H1 (cell line): ENCODE measurements around the gene SARNP. TPM values are rescaled to one million over a fixed set of nuclear protein-coding genes. Genes with fewer than 3 reads are reported as not detected.
A peak's percentile ranks its signal among the peaks of the same experiment; 100 is the strongest.

Source experiments
- CTCF ChIA-PET: fragments of 300-600 bp; sonication (Branson Sonifier 250); formaldehyde crosslinking; loops from one replicate; lab custom pipeline; 2021; ENCODE audit not compliant: partially characterized antibody; lab: Charles Lee
- POLR2A ChIA-PET: fragments of 300-600 bp; sonication (Branson Sonifier 250); formaldehyde crosslinking; loops from one replicate; lab custom pipeline; 2021; ENCODE audit warnings: inconsistent platforms; ENCODE audit not compliant: partially characterized antibody; lab: Charles Lee
- DNase-seq, 2 experiments: peaks; one replicate each; pipeline versions ENCODE4 v3.0.0 to v3.0.0-alpha.2; 2010 to 2022; ENCODE audit warnings: low spot score in 2 of 2, low read depth in 1 of 2, mixed read lengths in 1 of 2
- FAIRE-seq: peaks from 2 replicates; lab custom pipeline; 2011; peaks lifted over from hg19 to GRCh38; lab: Jason Lieb, UNC
- H2AFZ ChIP-seq: 2 replicates; pipeline ENCODE4 v1.8.1; 2012; ENCODE audit warnings: low read length, inconsistent platforms
- H2AK5ac ChIP-seq: 2 replicates; pipeline ENCODE4 v1.6.1; 2013; ENCODE audit warnings: low read depth, low read length
- H2BK120ac ChIP-seq: replicated peaks from 2 replicates; pipeline ENCODE3; 2013; ENCODE audit warnings: low read depth, low read length, inconsistent platforms
- H2BK12ac ChIP-seq: 2 replicates; pipeline ENCODE4 v1.6.1; 2013; ENCODE audit warnings: low read depth, low read length
- H2BK15ac ChIP-seq: 2 replicates; pipeline ENCODE4 v1.6.1; 2013; ENCODE audit warnings: low read length
- H2BK20ac ChIP-seq: 2 replicates; pipeline ENCODE4 v1.6.1; 2013; ENCODE audit warnings: low read length
- H2BK5ac ChIP-seq: 2 replicates; pipeline ENCODE4 v1.6.1; 2013; ENCODE audit warnings: low read depth, low read length
- H3K14ac ChIP-seq: 2 replicates; pipeline ENCODE4 v1.6.1; 2013; ENCODE audit warnings: inconsistent platforms; ENCODE audit not compliant: insufficient read length
- H3K18ac ChIP-seq: 2 replicates; pipeline ENCODE4 v1.6.1; 2013; ENCODE audit warnings: low read length; ENCODE audit errors: extremely low read depth
- H3K23ac ChIP-seq: 2 replicates; pipeline ENCODE4 v1.6.1; 2013; ENCODE audit warnings: inconsistent platforms; ENCODE audit not compliant: insufficient read length
- H3K23me2 ChIP-seq: 2 replicates; pipeline ENCODE4 v1.6.1; 2013; ENCODE audit warnings: low read depth, low read length
- H3K27ac ChIP-seq: 2 replicates; pipeline ENCODE4 v1.6.1; 2011; ENCODE audit warnings: low read depth, low read length, inconsistent platforms
- H3K27me3 ChIP-seq, 4 experiments: replicated peaks in 1 of 4; 1 replicate in 1 of 4; 2 replicates in 3 of 4; pipeline versions ENCODE4 v1.6.1 to v1.8.1; 2011 to 2013; ENCODE audit warnings: low read length in 3 of 4, mild to moderate bottlenecking in 3 of 4, inconsistent platforms in 2 of 4, mixed read lengths in 2 of 4, moderate library complexity in 1 of 4; ENCODE audit not compliant: control insufficient read depth in 3 of 4, insufficient read depth in 3 of 4; ENCODE audit errors: extremely low read depth in 1 of 4
- H3K36me3 ChIP-seq, 4 experiments: 2 replicates each; pipeline versions ENCODE4 v1.6.1 to v1.8.1; 2011 to 2013; ENCODE audit warnings: mild to moderate bottlenecking in 4 of 4, low read length in 3 of 4, moderate library complexity in 2 of 4, control low read depth in 1 of 4, inconsistent platforms in 1 of 4; ENCODE audit not compliant: insufficient read depth in 4 of 4, control insufficient read depth in 2 of 4
- H3K4ac ChIP-seq: replicated peaks from 2 replicates; pipeline ENCODE3; 2013; ENCODE audit warnings: low read length, low read depth, mixed read lengths, inconsistent platforms; ENCODE audit not compliant: insufficient read length
- H3K4me1 ChIP-seq, 4 experiments: replicated peaks in 1 of 4; 1 replicate in 1 of 4; 2 replicates in 3 of 4; pipeline versions ENCODE4 v1.6.1 to v1.8.1; 2011 to 2013; ENCODE audit warnings: low read length in 3 of 4, inconsistent platforms in 2 of 4, mixed read lengths in 1 of 4; ENCODE audit not compliant: insufficient read depth in 4 of 4, control insufficient read depth in 3 of 4
- H3K4me2 ChIP-seq, 2 experiments: 2 replicates each; pipeline versions ENCODE4 v1.6.1 to v1.8.1; 2011 to 2013; ENCODE audit warnings: low read depth in 2 of 2, low read length in 2 of 2, control low read depth in 1 of 2, inconsistent platforms in 1 of 2, mild to moderate bottlenecking in 1 of 2; ENCODE audit not compliant: insufficient read depth in 1 of 2
- H3K4me3 ChIP-seq, 4 experiments: fragments of 200-600, 300-600 bp in 1 of 4; sonication (generic), shearing (Covaris generic), sonication (Bioruptor Twin) in 1 of 4; 2 replicates each; pipeline versions ENCODE4 v1.5.1 to v1.8.1; 2011 to 2016; ENCODE audit warnings: low read length in 4 of 4, low read depth in 3 of 4, control low read depth in 2 of 4, inconsistent platforms in 2 of 4, mild to moderate bottlenecking in 2 of 4, mixed read lengths in 1 of 4, moderate library complexity in 1 of 4; ENCODE audit not compliant: insufficient read depth in 2 of 4; ENCODE audit errors: extremely low read depth in 1 of 4
- H3K56ac ChIP-seq: replicated peaks from 2 replicates; pipeline ENCODE3; 2013; ENCODE audit warnings: low read depth, mild to moderate bottlenecking, mixed read lengths, low read length, inconsistent platforms; ENCODE audit not compliant: insufficient read length
- H3K79me1 ChIP-seq: 2 replicates; pipeline ENCODE4 v1.6.1; 2013; ENCODE audit warnings: low read depth, low read length, control low read depth
- H3K79me2 ChIP-seq, 2 experiments: 2 replicates each; pipeline versions ENCODE4 v1.6.1 to v1.8.1; 2012 to 2013; ENCODE audit warnings: low read length in 2 of 2, mild to moderate bottlenecking in 2 of 2, inconsistent platforms in 1 of 2; ENCODE audit not compliant: insufficient read depth in 2 of 2, control insufficient read depth in 1 of 2
- H3K9ac ChIP-seq, 4 experiments: replicated peaks in 1 of 4; 1 replicate in 1 of 4; 2 replicates in 3 of 4; pipeline versions ENCODE4 v1.6.1 to v1.8.1; 2011 to 2013; ENCODE audit warnings: low read depth in 3 of 4, low read length in 3 of 4, control low read depth in 2 of 4, mild to moderate bottlenecking in 2 of 4, moderate library complexity in 2 of 4, inconsistent platforms in 1 of 4; ENCODE audit errors: extremely low read depth in 1 of 4
- H3K9me3 ChIP-seq, 2 experiments: 2 replicates each; pipeline versions ENCODE4 v1.6.1 to v1.8.1; 2012 to 2013; ENCODE audit warnings: mild to moderate bottlenecking in 2 of 2, moderate library complexity in 2 of 2, control low read depth in 1 of 2, inconsistent platforms in 1 of 2, low read depth in 1 of 2, low read length in 1 of 2, mixed read lengths in 1 of 2; ENCODE audit not compliant: insufficient read depth in 2 of 2
- H4K20me1 ChIP-seq, 2 experiments: replicated peaks in 1 of 2; 2 replicates each; pipeline versions ENCODE3 to v1.8.1; 2011 to 2013; ENCODE audit warnings: inconsistent platforms in 2 of 2, low read length in 2 of 2, mild to moderate bottlenecking in 1 of 2; ENCODE audit not compliant: insufficient read depth in 2 of 2, control insufficient read depth in 1 of 2
- H4K5ac ChIP-seq: 2 replicates; pipeline ENCODE4 v1.6.1; 2013; ENCODE audit warnings: low read length, low read depth, mixed read lengths, inconsistent platforms; ENCODE audit not compliant: insufficient read length
- H4K8ac ChIP-seq: 2 replicates; pipeline ENCODE4 v1.8.0; 2013; ENCODE audit warnings: mild to moderate bottlenecking, moderate library complexity, low read length, inconsistent platforms; ENCODE audit not compliant: insufficient read depth; ENCODE audit errors: extremely low read depth
- H4K91ac ChIP-seq: replicated peaks from 2 replicates; pipeline ENCODE3; 2013; ENCODE audit warnings: low read length, mixed read lengths, inconsistent platforms; ENCODE audit not compliant: insufficient read length
- CEBPB ChIP-seq: IDR thresholded peaks from 2 replicates; pipeline ENCODE4 v1.6.1; 2012; ENCODE audit warnings: low read depth, low read length
- CHD1 ChIP-seq: IDR thresholded peaks from 2 replicates; pipeline ENCODE4 v1.6.1; 2012; ENCODE audit warnings: low read depth, low read length, improper control_type of control experiment
- NRF1 ChIP-seq: IDR thresholded peaks from 2 replicates; pipeline ENCODE4 v1.6.1; 2011; ENCODE audit warnings: mild to moderate bottlenecking, low read depth, low read length, improper control_type of control experiment
- SIN3A ChIP-seq, 2 experiments: IDR thresholded peaks in 1 of 2; conservative IDR thresholded peaks in 1 of 2; 2 replicates each; pipeline ENCODE4 v1.6.1; 2011 to 2012; ENCODE audit warnings: low read length in 2 of 2, improper control_type of control experiment in 1 of 2, low read depth in 1 of 2, mild to moderate bottlenecking in 1 of 2
- SIRT6 ChIP-seq: IDR thresholded peaks from one replicate; pipeline ENCODE4 v1.7.1; 2012; ENCODE audit warnings: low read length, inconsistent platforms
- SP1 ChIP-seq: IDR thresholded peaks from 2 replicates; pipeline ENCODE4 v1.6.1; 2011; ENCODE audit warnings: low read depth, low read length
- TCF12 ChIP-seq: IDR thresholded peaks from 2 replicates; pipeline ENCODE4 v1.6.1; 2011; ENCODE audit warnings: low read depth, mild to moderate bottlenecking, low read length
- TEAD4 ChIP-seq: IDR thresholded peaks from 2 replicates; pipeline ENCODE4 v1.6.1; 2012; ENCODE audit warnings: low read depth, low read length, inconsistent platforms, mixed read lengths
- WGBS, 2 experiments: shearing (Covaris generic) in 1 of 2; methylation state at CpG; one replicate each; pipeline versions ENCODE4 v1.1.6 to v1.1.7; 2013 to 2015; ENCODE audit warnings: low lambda C conversion rate in 2 of 2, mixed read lengths in 2 of 2, inconsistent platforms in 1 of 2, low coverage in 1 of 2, missing lambda C conversion rate in 1 of 2; ENCODE audit not compliant: insufficient replicate concordance in 2 of 2, insufficient coverage in 1 of 2, insufficient read length in 1 of 2; ENCODE audit errors: extremely low coverage in 1 of 2, missing lambda C conversion rate in 1 of 2; 5-methylcytosine and 5-hydroxymethylcytosine counted together
- polyA plus RNA-seq, 7 experiments: library from polyadenylated mRNA; depleted of rRNA in 3 of 7; stranded (reverse) in 5 of 7; unstranded in 2 of 7; fragments of >200 nt in 5 of 7; fragments of 200-250 nt in 2 of 7; gene quantifications; 1 replicate in 5 of 7; 2 replicates in 1 of 7; 4 replicates in 1 of 7; pipeline versions ENCODE4 v1.2.1 to v1.2.3, GENCODE V29; 2011 to 2013; ENCODE audit warnings: missing spikeins in 2 of 7, mixed read lengths in 2 of 7
- total RNA-seq: library from RNA; stranded (reverse); fragmentation: NEBNext Ultra II Directional; extraction: Animal tissue kit (Norgen Biotek cat#: 25700); gene quantifications from 2 replicates; pipeline ENCODE4 v1.2.1, GENCODE V29; 2021
- TF ChIP-seq, protein P1 (sequence below): IDR thresholded peaks from 2 replicates; pipeline ENCODE4 v1.6.1; 2012; ENCODE audit warnings: inconsistent platforms

Gene SARNP
- total and polyA plus RNA-seq, 2 of the 8 experiments (the other 6 are each of a cell fraction or from before 2014, with no cell fraction given), result 114 to 226 TPM

DNA sequence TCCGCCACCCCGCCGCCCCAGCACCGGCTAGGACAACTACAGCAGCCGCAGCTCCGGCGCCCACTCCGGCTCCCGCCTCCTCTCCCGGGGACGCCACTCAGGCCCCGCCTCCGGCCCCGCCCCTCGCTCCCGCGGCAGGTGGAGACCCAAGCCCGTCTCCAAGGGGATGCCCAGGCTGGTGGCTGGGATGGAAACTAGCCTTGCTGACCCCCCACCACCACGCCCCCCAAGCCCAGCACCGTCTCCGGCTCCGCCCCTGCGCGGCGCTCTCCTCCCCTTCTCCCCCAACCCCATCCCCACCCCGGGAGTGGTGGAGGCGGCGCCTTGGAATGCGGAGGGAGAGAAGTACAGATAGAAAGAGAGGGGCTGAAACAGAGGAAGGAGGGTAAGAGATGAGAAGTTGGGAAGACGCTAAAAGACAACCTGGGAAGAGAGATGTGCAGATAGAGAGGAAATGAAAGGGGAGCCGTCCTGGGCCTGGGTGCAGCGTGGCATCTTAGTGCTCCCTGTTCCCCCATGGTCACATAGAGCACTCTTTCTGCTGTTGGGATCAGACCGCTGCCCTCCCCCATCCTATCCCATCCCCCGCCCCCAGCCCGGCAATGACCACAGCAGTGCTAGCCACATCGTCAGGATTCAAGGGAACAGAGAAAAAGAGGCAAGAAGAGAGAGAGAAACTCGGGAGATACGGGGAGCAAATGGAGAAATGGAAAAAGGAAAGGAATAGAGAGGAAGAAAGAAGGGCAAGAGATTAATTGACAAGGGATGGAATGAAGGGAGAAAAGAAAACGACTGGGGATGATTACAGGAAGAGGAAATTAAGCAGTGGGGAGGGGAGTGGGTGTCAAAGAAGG is 109.5 kb downstream of the SARNP start, which contains the start of gene ITGA7:
Gene ITGA7, minus strand, starts transcription at position 64 of the 854 bp plus-strand sequence. CDS start 222 bp downstream, outside the sequence.
- H3K27ac ChIP-seq, result 0 out of 2 replicates have a peak within 1 kb of the TSS, but pooled peaks have one; percentile 54
- TF ChIP-seq SIN3A (conservative IDR thresholded peaks at IDR 0.05 in 1 of 2, IDR thresholded peaks at IDR 0.05 in 1 of 2; ENCODE audit: low read depth in 1 of 2, low read length in 2 of 2) (0 out of 4 replicates have a peak, but pooled peaks of 1 of the 2 experiments have one; percentile 8), CHD1 (no peak), SP1 (no peak; the same call in 1 of the 2 replicates), TEAD4 (peak; percentile 77), CEBPB (no peak), TCF12 (no peak), SIRT6 (no peak), NRF1 (no peak)
- TF ChIP-seq, protein P1, sequence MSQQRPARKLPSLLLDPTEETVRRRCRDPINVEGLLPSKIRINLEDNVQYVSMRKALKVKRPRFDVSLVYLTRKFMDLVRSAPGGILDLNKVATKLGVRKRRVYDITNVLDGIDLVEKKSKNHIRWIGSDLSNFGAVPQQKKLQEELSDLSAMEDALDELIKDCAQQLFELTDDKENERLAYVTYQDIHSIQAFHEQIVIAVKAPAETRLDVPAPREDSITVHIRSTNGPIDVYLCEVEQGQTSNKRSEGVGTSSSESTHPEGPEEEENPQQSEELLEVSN, result no peak

More for the DNA sequence above, 109.5 kb downstream of the SARNP start, which contains the start of gene ITGA7:
- 1% methylated on average over 12 of the region's 39 CpGs; no CpG with 5 or more reads in 1 of the 2 experiments for WGBS, 2 experiments
- H3K79me1 ChIP-seq, result peaks cover 11% of the 10 kb centered on the region; the same call in 1 of the 2 replicates
- H3K9ac ChIP-seq, result peak within 1 kb of the TSS; percentile 51 to 74 (median 58)
- peak within 1 kb of the TSS; percentile 73 for H3K18ac ChIP-seq
- no peaks in the 10 kb centered on the region; a peak in 1 of 8 replicates for H3K36me3 ChIP-seq
- H3K14ac ChIP-seq, result no peak within 1 kb of the TSS
- H2AK5ac ChIP-seq, result no peak within 1 kb of the TSS; the same call in 1 of the 2 replicates
- ChIA-PET CTCF (interaction anchor here (2.3 to 5.1 kb wide), 9 partner anchors 8 to 29 kb away, joined by 12 to 38 read pairs (median 24); partner anchors contain the start of genes BLOC1S1, CD63 and RDH5), POLR2A (interaction anchor here (1.0 to 3.6 kb wide), 11 partner anchors 9 to 123 kb away, joined by 5 to 39 read pairs (median 9); partner anchors contain the start of genes BLOC1S1, CD63 and RDH5)
- peak within 1 kb of the TSS; percentile 60; the same call in 1 of the 2 replicates for H2BK12ac ChIP-seq
- H4K5ac ChIP-seq, result peak within 1 kb of the TSS; percentile 69
- peaks cover 15% of the 10 kb centered on the region for H3K23me2 ChIP-seq
- peaks cover 0 to 32% of the 10 kb centered on the region in 2 experiments; a peak in 2 of 4 replicates for H3K79me2 ChIP-seq
- FAIRE-seq (no peak), DNase-seq (peak; percentile 83 to 99)
- no peaks in the 10 kb centered on the region for H3K9me3 ChIP-seq
- H3K56ac ChIP-seq, result peak within 1 kb of the TSS; percentile 20
- no peak within 1 kb of the TSS for H3K23ac ChIP-seq
- no peak within 1 kb of the TSS for H3K4ac ChIP-seq
- H2BK15ac ChIP-seq, result peak within 1 kb of the TSS; percentile 10; the same call in 1 of the 2 replicates
- H3K4me3 ChIP-seq, result peak within 1 kb of the TSS; percentile 83 to 88 (median 86)
- peak within 1 kb of the TSS; percentile 91 to 100 for H3K4me2 ChIP-seq
- peak within 1 kb of the TSS; percentile 29; the same call in 1 of the 2 replicates for H2BK20ac ChIP-seq
- peak within 1 kb of the TSS; percentile 72; the same call in 1 of the 2 replicates for H2BK5ac ChIP-seq
- peaks cover 0 to 3% (median 0%) of the 10 kb centered on the region in 4 experiments; a peak in 5 of 7 replicates for H3K27me3 ChIP-seq
- peaks cover 0 to 25% (median 8%) of the 10 kb centered on the region in 4 experiments; a peak in 5 of 7 replicates for H3K4me1 ChIP-seq
- peak within 1 kb of the TSS; percentile 40 for H4K91ac ChIP-seq
- H4K8ac ChIP-seq, result no peak within 1 kb of the TSS; the same call in 1 of the 2 replicates
- H2BK120ac ChIP-seq, result no peak within 1 kb of the TSS
- H4K20me1 ChIP-seq, result peaks cover 0 to 11% of the 10 kb centered on the region in 2 experiments
- H2AFZ ChIP-seq, result peak within 1 kb of the TSS; percentile 96
